HG02610 (cell line): Measurements from ENCODE around the gene CXADR.

Experiments used
- ATAC-seq: cut with Tn5 transposase; IDR thresholded peaks from one replicate; pipeline ENCODE4 v1.9.1; 2021; ENCODE audit warnings: mild to moderate bottlenecking, moderate library complexity; ENCODE audit not compliant: unreplicated experiment

CXADR gene

GRCh38 chr21:17585875-17586450 lies 73.1 kb downstream of the CXADR start:
- no peak for ATAC-seq

DNA sequence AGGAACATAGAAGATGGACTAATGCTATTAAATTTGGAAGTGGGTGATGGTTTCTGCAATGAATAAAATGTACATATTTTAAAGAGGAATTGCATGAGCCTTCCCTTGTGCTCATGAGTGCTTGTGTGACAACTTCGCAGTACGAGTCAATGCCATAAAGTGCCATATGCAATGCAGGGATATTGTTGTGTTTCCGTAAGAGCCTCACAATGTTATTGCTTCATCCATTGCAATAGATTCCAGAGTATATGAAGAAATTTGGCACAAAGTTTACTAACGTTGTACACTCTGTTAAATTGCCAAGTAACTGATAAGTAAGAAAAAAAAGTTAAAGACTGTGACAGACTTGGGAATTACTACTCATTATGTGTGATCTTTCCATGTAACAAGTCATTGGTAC lies 77.6 kb downstream of the CXADR start:
- ATAC-seq, result no peak

DNA sequence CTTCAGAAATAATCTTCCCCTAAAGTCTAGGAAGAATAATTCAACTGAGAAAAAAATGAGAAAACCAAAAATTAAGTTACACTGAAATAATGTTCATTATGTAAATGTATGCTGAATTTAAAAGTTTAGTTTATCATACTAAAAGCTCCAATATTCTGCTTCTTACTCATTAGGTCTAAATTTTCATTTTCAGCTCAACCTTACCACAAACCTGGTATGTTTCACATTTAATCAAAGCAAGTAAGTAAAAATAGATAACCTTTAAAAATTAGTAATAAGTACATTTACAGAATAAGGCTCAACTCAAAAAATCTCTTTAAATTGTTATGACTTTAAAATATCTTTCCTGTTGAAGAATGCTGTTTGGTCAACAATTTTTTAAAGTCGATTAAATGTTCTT lies 84.8 kb downstream of the CXADR start:
- peak; percentile 54 for ATAC-seq

GRCh38 chr21:17598437-17598836 lies 85.6 kb downstream of the CXADR start:
- peak; percentile 62 for ATAC-seq

GRCh38 chr21:17602874-17603273 lies 90.0 kb downstream of the CXADR start:
- ATAC-seq, result no peak

DNA sequence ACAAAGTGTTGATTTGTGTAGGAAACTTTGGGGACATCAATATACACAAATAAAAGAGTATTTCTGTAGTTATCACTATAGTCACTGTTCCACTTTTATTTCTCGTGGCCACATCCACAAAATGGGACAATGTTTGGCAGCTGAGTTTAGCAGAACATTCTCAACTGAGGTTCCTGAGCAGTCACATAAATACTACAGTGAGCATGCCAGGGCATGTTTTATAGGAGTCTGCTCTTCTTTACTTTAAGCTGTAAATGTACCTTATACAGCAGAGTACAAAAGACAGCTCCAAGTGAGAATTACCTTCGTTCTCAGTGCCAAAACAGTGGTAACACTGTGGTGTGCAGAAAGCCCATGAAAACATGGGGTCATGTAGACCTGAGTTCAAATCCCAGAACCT lies 94.8 kb downstream of the CXADR start:
- no peak for ATAC-seq

- no peak for ATAC-seq
Observed at GRCh38 chr21:17609681-17610080, 96.8 kb downstream of the CXADR start.

DNA sequence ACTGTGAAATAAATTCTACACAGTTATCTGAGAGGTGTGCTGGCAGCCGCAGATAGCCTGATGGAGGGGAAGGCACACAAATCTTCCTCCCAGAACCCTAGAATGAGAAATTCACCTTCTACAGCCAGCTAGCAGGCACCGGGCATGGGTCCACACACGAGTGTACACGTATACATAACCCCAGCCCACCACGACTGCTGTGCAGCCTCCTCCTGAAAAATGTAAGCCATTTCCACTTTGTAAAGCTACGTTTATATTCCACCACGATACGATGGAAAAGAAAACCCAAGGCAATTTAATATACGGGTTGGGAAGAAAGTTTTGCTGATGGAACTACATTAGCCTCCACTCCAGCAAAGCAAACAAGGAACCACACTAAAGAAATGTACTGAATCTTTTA lies 98.1 kb downstream of the CXADR start:
- no peak for ATAC-seq

DNA sequence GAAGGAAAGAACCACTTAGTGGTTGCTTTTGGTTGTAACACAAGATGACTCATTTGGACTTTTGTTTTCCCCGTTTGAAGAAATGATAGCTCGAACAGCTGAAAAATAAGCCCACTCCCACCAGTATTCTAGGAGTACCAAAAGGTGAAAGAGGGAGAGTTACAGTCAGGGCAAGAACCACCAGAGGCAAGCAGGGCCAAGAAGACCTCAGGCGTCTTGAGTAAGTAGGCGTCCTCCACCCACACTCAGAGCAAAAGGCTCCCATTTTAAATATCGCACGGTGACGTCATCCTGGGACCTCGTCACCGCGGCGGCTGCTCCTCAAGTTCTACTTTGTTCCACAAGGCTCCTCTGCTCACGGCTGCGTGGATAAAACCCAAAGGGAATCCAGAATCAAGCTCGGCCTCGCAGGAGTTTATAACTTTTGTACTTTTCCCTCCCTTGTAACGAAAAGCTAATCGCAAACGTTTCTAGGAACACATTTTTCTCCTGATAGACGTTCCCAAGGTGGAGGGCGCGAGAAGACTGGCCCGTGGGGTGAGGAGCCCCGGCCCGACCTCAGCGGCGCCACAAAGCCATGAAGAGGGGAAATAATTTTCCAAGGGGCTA lies 98.7 kb downstream of the CXADR start:
- peak; percentile 63 for ATAC-seq

GRCh38 chr21:17612023-17612564 lies 99.3 kb downstream of the CXADR start:
- ATAC-seq, result peak; percentile 12

DNA sequence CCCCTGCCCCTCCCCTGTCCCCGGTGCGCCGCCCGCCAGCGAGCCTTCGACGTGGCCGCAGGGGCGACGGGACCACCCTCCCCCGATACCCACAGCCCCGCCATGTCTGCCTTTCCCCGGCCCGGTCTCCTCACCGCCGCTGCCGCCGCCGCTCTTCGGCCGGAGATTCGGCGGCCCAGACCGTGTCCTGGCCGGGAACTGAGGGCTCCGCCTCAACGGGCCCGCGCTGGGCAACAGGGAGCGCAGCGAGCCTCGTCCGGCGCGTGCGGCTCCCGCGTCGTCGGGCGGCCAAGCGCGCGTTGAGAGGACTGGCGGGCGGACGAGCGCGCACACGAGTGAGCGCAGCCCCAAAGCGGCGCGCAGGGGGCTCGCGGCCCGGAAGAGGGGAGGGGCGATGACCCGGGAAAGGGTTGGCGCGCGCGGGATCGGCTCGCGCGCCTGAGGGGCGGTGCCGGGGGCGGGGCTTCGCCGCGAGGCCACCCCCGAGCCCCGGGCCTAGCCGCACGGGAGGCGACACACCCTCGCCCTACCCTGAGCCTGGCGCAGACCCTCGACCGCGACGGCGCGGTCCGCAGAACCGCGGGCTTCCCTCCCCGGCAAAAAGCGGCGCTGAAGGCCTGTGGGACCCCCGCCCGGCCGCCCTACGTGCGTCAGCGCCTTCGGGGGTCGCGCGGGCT lies 99.9 kb downstream of the CXADR start, which contains the start of gene BTG3:
Gene BTG3 (minus strand): TSS at position 337 of the 677 bp plus-strand sequence. CDS start 3,757 bp downstream, outside the sequence.
- peak; percentile 76 for ATAC-seq

DNA sequence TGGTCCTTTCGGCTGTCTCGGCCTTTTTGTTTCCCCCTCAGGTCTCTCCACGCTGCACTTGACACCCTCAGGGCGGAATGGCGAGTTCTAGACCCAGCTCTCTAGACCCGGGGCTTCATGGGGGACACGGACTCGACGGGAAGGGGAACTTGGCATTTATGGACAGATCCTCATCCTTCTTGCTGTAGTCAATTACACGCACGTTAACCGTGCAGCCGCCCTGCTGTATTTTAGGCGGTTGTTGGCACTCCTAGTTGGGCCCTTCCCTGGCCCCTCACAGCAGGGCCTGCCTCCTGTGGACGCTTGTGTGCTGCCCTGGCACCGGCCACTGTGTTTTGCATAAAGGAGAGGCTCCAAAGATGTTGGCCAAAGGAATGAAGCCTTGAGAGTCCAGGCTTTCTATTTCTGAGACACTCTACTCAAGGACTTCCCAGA lies 100.4 kb downstream of the CXADR start:
- no peak for ATAC-seq

GRCh38 chr21:17616831-17617230 lies 104.0 kb downstream of the CXADR start:
- no peak for ATAC-seq

- ATAC-seq, result no peak
Observed at GRCh38 chr21:17622018-17622417, 109.2 kb downstream of the CXADR start.

GRCh38 chr21:17631195-17631594 lies 118.4 kb downstream of the CXADR start:
- no peak for ATAC-seq

DNA sequence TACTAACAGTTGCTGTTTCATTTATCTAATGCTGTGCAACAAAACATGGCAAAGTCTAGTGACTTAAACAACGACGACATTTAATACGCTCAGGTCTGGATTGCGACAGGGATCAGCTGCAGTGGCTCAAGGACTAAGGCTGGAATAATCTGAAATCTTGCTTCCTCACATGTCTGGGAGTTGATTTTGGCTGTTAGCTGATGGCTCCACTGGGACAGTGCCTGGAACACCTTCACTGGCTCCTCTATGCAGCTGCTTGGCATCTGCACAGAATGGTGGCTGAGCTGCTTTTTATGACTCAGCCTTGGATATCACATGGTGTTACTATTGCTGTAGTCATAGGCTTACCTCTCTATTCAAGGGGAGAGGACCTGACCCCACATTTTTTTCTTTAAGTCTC lies 123.9 kb downstream of the CXADR start:
- no peak for ATAC-seq

- ATAC-seq, result no peak
Observed at GRCh38 chr21:17640821-17641220, 128.0 kb downstream of the CXADR start.
